Esophagus squamous epithelium (tissue), 5 donors: ENCODE measurements around the gene TSG101. TPM values are rescaled to one million over a fixed set of nuclear protein-coding genes. Genes with fewer than 3 reads are reported as not detected.

Experiments
- DNase-seq: peaks from one replicate; lab custom pipeline; 2025; lab: John Stamatoyannopoulos, UW
- H3K27ac ChIP-seq, 4 donors: fragments of 200-600 bp; sonication (generic); one replicate each; pipeline ENCODE4 v1.5.1; 2016 to 2019; ENCODE audit warnings: mild to moderate bottlenecking in 1 of 4
- H3K27me3 ChIP-seq, 4 donors: fragments of 200-600 bp; sonication (generic); 1 replicate in 3 of 4; 2 replicates in 1 of 4; pipeline versions ENCODE4 v1.5.1 to v1.6.0; 2017 to 2021; ENCODE audit warnings: antibody characterized with exemption in 1 of 4
- H3K36me3 ChIP-seq, 3 donors: fragments of 200-600 bp; sonication (generic); one replicate each; pipeline ENCODE4 v1.5.1; 2016 to 2019
- H3K4me1 ChIP-seq, 3 donors: fragments of 200-600 bp; sonication (generic); one replicate each; pipeline ENCODE4 v1.5.1; 2017 to 2019
- H3K4me3 ChIP-seq, 4 donors: fragments of 200-600 bp; sonication (generic); 1 replicate in 3 of 4; 2 replicates in 1 of 4; pipeline ENCODE4 v1.5.1; 2016 to 2019; ENCODE audit warnings: mild to moderate bottlenecking in 2 of 4, moderate library complexity in 1 of 4
- H3K9me3 ChIP-seq, 3 donors: fragments of 200-600 bp; sonication (generic); one replicate each; pipeline ENCODE4 v1.5.1; 2016 to 2019
- POLR2A ChIP-seq, 4 donors: fragments of 450-650 bp; IDR thresholded peaks; one replicate each; pipeline ENCODE4 v1.6.1; 2017; ENCODE audit warnings: antibody characterized with exemption in 4 of 4, mild to moderate bottlenecking in 4 of 4, moderate library complexity in 3 of 4
- WGBS, 2 donors: methylation state at CpG; one replicate each; pipeline ENCODE4 v1.1.5; 2018; 5-methylcytosine and 5-hydroxymethylcytosine counted together
- intact Hi-C: fragments of 100-400 bp; cut with DNase I; formaldehyde crosslinking; loops from one replicate; pipeline ENCODE4 v1.15.0; 2022
- total RNA-seq, 4 donors: library from RNA; depleted of rRNA; stranded (reverse); fragments of >200 nt; gene quantifications; one replicate each; pipeline ENCODE4 v1.1.0, GENCODE V29; 2016
- TF ChIP-seq, protein P1 (sequence below), 6 experiments: fragments of 450-650 bp in 4 of 6; fragments of 200-600 bp in 2 of 6; sonication (generic) in 2 of 6; IDR thresholded peaks; one replicate each; pipeline ENCODE4 v1.5.1; 2016 to 2019; ENCODE audit warnings: antibody characterized with exemption in 6 of 6, mild to moderate bottlenecking in 4 of 6, moderate library complexity in 4 of 6
- donor health status: DM: yes; HTN: yes; CAD: no.

Gene TSG101
- total RNA-seq, 4 donors from 2014 or later, result 76.5 to 114 (median 89.2) TPM

DNA sequence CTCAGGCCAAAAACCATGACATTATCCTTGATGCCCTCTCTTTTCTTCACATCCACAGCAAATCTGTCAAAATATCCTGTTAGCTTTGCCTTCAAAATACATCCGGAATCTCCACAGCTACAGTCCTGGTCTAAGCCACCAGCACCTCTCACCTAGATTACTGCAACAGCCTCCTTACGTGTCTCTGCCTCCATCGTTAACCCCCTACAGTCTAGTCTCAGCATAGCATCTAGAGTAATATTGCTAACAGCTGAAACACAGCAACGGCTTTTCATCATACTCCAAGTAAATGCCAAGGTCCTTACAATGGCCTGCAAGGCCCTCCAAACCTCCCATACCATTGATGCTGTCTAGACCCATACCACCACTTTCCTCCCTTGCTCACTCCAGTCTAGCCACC, 4.4 kb downstream of the TSG101 start:
- TF ChIP-seq, protein P1, sequence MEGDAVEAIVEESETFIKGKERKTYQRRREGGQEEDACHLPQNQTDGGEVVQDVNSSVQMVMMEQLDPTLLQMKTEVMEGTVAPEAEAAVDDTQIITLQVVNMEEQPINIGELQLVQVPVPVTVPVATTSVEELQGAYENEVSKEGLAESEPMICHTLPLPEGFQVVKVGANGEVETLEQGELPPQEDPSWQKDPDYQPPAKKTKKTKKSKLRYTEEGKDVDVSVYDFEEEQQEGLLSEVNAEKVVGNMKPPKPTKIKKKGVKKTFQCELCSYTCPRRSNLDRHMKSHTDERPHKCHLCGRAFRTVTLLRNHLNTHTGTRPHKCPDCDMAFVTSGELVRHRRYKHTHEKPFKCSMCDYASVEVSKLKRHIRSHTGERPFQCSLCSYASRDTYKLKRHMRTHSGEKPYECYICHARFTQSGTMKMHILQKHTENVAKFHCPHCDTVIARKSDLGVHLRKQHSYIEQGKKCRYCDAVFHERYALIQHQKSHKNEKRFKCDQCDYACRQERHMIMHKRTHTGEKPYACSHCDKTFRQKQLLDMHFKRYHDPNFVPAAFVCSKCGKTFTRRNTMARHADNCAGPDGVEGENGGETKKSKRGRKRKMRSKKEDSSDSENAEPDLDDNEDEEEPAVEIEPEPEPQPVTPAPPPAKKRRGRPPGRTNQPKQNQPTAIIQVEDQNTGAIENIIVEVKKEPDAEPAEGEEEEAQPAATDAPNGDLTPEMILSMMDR (IDR thresholded peaks at IDR 0.05), result peak in 1 of 6 experiments; percentile 19
- TF ChIP-seq POLR2A (IDR thresholded peaks at IDR 0.05), result no peak
- Histone ChIP-seq H3K4me1 (peaks cover 0 to 36% (median 17%) of the 10 kb centered on the region in 3 donors), H3K27ac (no peak overlapping the region), H3K36me3 (peaks cover 0 to 34% (median 0%) of the 10 kb centered on the region in 3 donors), H3K9me3 (no peaks in the 10 kb centered on the region), H3K27me3 (no peaks in the 10 kb centered on the region), H3K4me3 (no peak overlapping the region)
- DNase-seq, result no peak
- intact Hi-C loops, result no loop called here
- WGBS, 2 donors, result 75 to 81% methylated on average over 4 of the region's 4 CpGs

- H3K9me3 ChIP-seq, result no peaks in the 10 kb centered on the region
- no peak overlapping the region for H3K4me3 ChIP-seq
- no peak for DNase-seq
- H3K27me3 ChIP-seq, result no peaks in the 10 kb centered on the region
- intact Hi-C loops, result no loop called here
- H3K36me3 ChIP-seq, result peaks cover 0 to 45% (median 0%) of the 10 kb centered on the region in 3 donors
- WGBS, 2 donors, result 80 to 94% methylated on average over 3 of the region's 3 CpGs
- peaks cover 0 to 34% (median 17%) of the 10 kb centered on the region in 3 donors for H3K4me1 ChIP-seq
- no peak for TF ChIP-seq POLR2A (IDR thresholded peaks at IDR 0.05)
- no peak overlapping the region for H3K27ac ChIP-seq
These were observed 5.6 kb downstream of the TSG101 start for GRCh38 chr11:18521122-18521521.

DNA sequence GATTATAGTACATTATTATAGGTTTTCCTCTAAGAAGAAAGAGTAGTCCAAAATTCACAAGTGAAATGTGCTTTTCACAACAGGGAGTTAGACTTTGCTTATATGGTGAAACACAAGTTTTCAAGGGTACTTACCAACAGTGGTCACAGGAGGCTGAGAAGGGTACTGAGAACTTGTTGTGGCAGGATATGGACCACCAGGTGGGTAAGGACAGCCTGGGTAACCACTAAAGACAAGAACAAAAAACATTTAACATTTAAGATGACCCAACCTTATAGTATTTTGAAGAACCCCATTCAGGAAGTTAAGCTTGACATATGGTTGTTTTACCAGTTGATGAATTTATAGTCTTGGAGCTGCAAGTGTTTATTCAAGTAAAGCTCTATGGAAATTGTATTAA, 24.4 kb downstream of the TSG101 start:
- Histone ChIP-seq H3K27me3 (no peaks in the 10 kb centered on the region), H3K4me1 (no peaks in the 10 kb centered on the region), H3K27ac (no peak overlapping the region), H3K36me3 (peaks cover 15 to 97% (median 26%) of the 10 kb centered on the region in 3 donors), H3K9me3 (no peaks in the 10 kb centered on the region), H3K4me3 (no peak overlapping the region)
- no peak for TF ChIP-seq POLR2A (IDR thresholded peaks at IDR 0.05)
- TF ChIP-seq, protein P1 (IDR thresholded peaks at IDR 0.05), result no peak
- DNase-seq, result no peak
- intact Hi-C loops, result no loop called here

- peaks cover 15 to 97% (median 26%) of the 10 kb centered on the region in 3 donors for H3K36me3 ChIP-seq
- no peaks in the 10 kb centered on the region for H3K9me3 ChIP-seq
- no peak overlapping the region for H3K27ac ChIP-seq
- TF ChIP-seq, protein P1 (IDR thresholded peaks at IDR 0.05), result no peak
- no peak for TF ChIP-seq POLR2A (IDR thresholded peaks at IDR 0.05)
- H3K4me3 ChIP-seq, result no peak overlapping the region
- DNase-seq, result no peak
- no peaks in the 10 kb centered on the region for H3K27me3 ChIP-seq
- no peaks in the 10 kb centered on the region for H3K4me1 ChIP-seq
- intact Hi-C loops, result no loop called here
- WGBS, 2 donors, result 96 to 100% methylated on average over 1 of the region's 1 CpG
These were observed 25.1 kb downstream of the TSG101 start for GRCh38 chr11:18501629-18502028.

DNA sequence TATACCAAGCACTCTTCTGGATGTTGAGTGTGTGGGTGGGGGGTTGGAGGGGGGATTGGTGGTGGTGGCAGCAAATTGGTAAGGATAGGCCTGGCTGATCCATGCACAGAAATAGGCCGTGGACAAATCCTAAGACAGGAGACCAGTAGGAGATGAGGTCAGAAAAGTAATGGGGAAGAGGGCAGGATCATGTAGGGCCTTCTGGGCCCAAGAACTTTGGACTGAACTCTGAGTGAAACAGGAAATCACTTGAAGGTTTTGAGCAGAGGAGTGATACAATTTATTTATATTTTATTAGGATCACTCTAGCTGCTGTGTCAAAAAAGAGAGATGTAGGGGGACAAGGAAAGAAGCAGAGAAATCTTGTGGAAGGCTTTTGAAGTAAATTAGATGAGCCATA, 28.7 kb downstream of the TSG101 start:
- H3K9me3 ChIP-seq, result no peaks in the 10 kb centered on the region
- DNase-seq, result no peak
- no peak for TF ChIP-seq POLR2A (IDR thresholded peaks at IDR 0.05)
- TF ChIP-seq, protein P1 (IDR thresholded peaks at IDR 0.05), result no peak
- peaks cover 0 to 5% (median 0%) of the 10 kb centered on the region in 3 donors for H3K4me1 ChIP-seq
- H3K27ac ChIP-seq, result no peak overlapping the region
- intact Hi-C loops, result no loop called here
- H3K27me3 ChIP-seq, result no peaks in the 10 kb centered on the region
- no peak overlapping the region for H3K4me3 ChIP-seq
- H3K36me3 ChIP-seq, result peaks cover 0 to 92% (median 15%) of the 10 kb centered on the region in 3 donors
- 80 to 92% methylated on average over 1 of the region's 1 CpG for WGBS, 2 donors

- Histone ChIP-seq H3K27ac (no peak overlapping the region), H3K4me3 (no peak overlapping the region), H3K9me3 (no peaks in the 10 kb centered on the region), H3K36me3 (peaks cover 0 to 89% (median 6%) of the 10 kb centered on the region in 3 donors), H3K4me1 (peaks cover 0 to 18% (median 0%) of the 10 kb centered on the region in 3 donors), H3K27me3 (no peaks in the 10 kb centered on the region)
- intact Hi-C loops, result no loop called here
- WGBS, 2 donors, result 71 to 84% methylated on average over 4 of the region's 4 CpGs
- TF ChIP-seq, protein P1 (IDR thresholded peaks at IDR 0.05), result no peak
- TF ChIP-seq POLR2A (IDR thresholded peaks at IDR 0.05), result no peak
- DNase-seq, result no peak
These were observed 31.0 kb downstream of the TSG101 start for GRCh38 chr11:18495703-18496102.
